ENCODE data around the gene DCAF11. TPM values are rescaled to one million over a fixed set of nuclear protein-coding genes. Genes with fewer than 3 reads are reported as not detected.

Gene DCAF11
- total and polyA plus RNA-seq, 2 of the 13 experiments (the other 11 are each of a cell fraction or from before 2014, with no cell fraction given), result 150 to 257 TPM

DNA sequence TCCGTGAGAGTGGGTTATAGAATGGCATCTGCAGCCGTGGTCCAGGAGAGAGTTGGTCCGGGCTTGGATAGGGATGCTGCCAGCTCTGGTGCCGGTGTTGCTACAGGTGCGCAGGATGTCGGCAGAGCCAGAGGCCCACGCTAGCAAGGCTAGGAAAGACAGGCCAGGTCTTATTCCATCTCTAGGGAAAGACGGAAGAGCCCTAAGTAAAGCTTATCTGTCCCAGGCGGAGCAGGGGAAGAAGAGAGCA, 20.9 kb downstream of the DCAF11 start (continued):
- TF ChIP-seq ZNF644 (CRISPR knock-in tag; IDR thresholded peaks at IDR 0.05; ENCODE audit: low read depth) (no peak; the same call in 1 of the 2 replicates), SUZ12 (IDR thresholded peaks at IDR 0.05; ENCODE audit: low read depth, low read length) (no peak), PCBP1 (IDR thresholded peaks at IDR 0.05; ENCODE audit: borderline replicate concordance, low read depth, low read length) (no peak), ZBTB20 (CRISPR knock-in tag; IDR thresholded peaks at IDR 0.05; ENCODE audit: borderline replicate concordance, low read depth) (peak; percentile 51; the same call in 1 of the 2 replicates), MTF2 (CRISPR knock-in tag; IDR thresholded peaks at IDR 0.05; ENCODE audit: borderline replicate concordance) (no peak), ATM (IDR thresholded peaks at IDR 0.05; ENCODE audit: borderline replicate concordance) (no peak), ZNF44 (CRISPR knock-in tag; IDR thresholded peaks at IDR 0.05) (no peak), ZNF3 (CRISPR knock-in tag; IDR thresholded peaks at IDR 0.05) (no peak), RAD21 (CRISPR knock-in tag; IDR thresholded peaks at IDR 0.05) (no peak), ZNF510 (CRISPR knock-in tag; IDR thresholded peaks at IDR 0.05; ENCODE audit: low read depth) (0 out of 2 replicates have a peak, but pooled peaks have one; percentile 29), ZNF567 (CRISPR knock-in tag; IDR thresholded peaks at IDR 0.05; ENCODE audit: borderline replicate concordance) (peak; percentile 77; the same call in 1 of the 2 replicates), KLF12 (CRISPR knock-in tag; IDR thresholded peaks at IDR 0.05; ENCODE audit: borderline replicate concordance) (no peak)
- TF ChIP-seq, protein P1, sequence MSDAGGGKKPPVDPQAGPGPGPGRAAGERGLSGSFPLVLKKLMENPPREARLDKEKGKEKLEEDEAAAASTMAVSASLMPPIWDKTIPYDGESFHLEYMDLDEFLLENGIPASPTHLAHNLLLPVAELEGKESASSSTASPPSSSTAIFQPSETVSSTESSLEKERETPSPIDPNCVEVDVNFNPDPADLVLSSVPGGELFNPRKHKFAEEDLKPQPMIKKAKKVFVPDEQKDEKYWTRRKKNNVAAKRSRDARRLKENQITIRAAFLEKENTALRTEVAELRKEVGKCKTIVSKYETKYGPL (CRISPR knock-in tag; IDR thresholded peaks at IDR 0.05), result no peak
- TF ChIP-seq, protein P2, sequence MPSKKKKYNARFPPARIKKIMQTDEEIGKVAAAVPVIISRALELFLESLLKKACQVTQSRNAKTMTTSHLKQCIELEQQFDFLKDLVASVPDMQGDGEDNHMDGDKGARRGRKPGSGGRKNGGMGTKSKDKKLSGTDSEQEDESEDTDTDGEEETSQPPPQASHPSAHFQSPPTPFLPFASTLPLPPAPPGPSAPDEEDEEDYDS (CRISPR knock-in tag; IDR thresholded peaks at IDR 0.05), result no peak
- TF ChIP-seq, protein P3, sequence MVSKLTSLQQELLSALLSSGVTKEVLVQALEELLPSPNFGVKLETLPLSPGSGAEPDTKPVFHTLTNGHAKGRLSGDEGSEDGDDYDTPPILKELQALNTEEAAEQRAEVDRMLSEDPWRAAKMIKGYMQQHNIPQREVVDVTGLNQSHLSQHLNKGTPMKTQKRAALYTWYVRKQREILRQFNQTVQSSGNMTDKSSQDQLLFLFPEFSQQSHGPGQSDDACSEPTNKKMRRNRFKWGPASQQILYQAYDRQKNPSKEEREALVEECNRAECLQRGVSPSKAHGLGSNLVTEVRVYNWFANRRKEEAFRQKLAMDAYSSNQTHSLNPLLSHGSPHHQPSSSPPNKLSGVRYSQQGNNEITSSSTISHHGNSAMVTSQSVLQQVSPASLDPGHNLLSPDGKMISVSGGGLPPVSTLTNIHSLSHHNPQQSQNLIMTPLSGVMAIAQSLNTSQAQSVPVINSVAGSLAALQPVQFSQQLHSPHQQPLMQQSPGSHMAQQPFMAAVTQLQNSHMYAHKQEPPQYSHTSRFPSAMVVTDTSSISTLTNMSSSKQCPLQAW (CRISPR knock-in tag; IDR thresholded peaks at IDR 0.05), result no peak
- TF ChIP-seq, protein P4, sequence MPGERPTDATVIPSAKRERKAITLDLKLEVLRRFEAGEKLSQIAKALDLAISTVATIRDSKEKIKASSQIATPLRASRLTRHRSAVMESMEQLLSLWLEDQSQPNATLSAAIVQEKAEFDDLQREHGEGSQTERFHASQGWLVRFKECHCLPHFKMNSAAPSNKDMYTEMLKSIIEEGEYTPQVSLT (CRISPR knock-in tag; IDR thresholded peaks at IDR 0.05; ENCODE audit: borderline replicate concordance, low read depth), result no peak
- TF ChIP-seq, protein P5, sequence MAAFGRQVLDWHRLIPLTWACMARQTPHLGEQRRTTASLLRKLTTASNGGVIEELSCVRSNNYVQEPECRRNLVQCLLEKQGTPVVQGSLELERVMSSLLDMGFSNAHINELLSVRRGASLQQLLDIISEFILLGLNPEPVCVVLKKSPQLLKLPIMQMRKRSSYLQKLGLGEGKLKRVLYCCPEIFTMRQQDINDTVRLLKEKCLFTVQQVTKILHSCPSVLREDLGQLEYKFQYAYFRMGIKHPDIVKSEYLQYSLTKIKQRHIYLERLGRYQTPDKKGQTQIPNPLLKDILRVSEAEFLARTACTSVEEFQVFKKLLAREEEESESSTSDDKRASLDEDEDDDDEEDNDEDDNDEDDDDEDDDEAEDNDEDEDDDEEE (CRISPR knock-in tag; IDR thresholded peaks at IDR 0.05), result no peak
- TF ChIP-seq, protein P6, sequence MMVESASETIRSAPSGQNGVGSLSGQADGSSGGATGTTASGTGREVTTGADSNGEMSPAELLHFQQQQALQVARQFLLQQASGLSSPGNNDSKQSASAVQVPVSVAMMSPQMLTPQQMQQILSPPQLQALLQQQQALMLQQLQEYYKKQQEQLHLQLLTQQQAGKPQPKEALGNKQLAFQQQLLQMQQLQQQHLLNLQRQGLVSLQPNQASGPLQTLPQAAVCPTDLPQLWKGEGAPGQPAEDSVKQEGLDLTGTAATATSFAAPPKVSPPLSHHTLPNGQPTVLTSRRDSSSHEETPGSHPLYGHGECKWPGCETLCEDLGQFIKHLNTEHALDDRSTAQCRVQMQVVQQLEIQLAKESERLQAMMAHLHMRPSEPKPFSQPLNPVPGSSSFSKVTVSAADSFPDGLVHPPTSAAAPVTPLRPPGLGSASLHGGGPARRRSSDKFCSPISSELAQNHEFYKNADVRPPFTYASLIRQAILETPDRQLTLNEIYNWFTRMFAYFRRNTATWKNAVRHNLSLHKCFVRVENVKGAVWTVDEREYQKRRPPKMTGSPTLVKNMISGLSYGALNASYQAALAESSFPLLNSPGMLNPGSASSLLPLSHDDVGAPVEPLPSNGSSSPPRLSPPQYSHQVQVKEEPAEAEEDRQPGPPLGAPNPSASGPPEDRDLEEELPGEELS (CRISPR knock-in tag; IDR thresholded peaks at IDR 0.05), result no peak
- TF ChIP-seq, protein P7, sequence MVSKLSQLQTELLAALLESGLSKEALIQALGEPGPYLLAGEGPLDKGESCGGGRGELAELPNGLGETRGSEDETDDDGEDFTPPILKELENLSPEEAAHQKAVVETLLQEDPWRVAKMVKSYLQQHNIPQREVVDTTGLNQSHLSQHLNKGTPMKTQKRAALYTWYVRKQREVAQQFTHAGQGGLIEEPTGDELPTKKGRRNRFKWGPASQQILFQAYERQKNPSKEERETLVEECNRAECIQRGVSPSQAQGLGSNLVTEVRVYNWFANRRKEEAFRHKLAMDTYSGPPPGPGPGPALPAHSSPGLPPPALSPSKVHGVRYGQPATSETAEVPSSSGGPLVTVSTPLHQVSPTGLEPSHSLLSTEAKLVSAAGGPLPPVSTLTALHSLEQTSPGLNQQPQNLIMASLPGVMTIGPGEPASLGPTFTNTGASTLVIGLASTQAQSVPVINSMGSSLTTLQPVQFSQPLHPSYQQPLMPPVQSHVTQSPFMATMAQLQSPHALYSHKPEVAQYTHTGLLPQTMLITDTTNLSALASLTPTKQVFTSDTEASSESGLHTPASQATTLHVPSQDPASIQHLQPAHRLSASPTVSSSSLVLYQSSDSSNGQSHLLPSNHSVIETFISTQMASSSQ (IDR thresholded peaks at IDR 0.05; ENCODE audit: low read depth), result no peak
- TF ChIP-seq, protein P7 (CRISPR knock-in tag; IDR thresholded peaks at IDR 0.05; ENCODE audit: borderline replicate concordance), result no peak
